Liver (tissue), 3 donors: ENCODE data around the gene KIN.

ENCODE experiments used
- EGR1 ChIP-seq, 2 donors: IDR thresholded peaks; 2 replicates each; pipeline ENCODE4 v1.6.1; 2016 to 2018; ENCODE audit warnings: antibody characterized with exemption in 2 of 2, low read depth in 2 of 2
- GABPA ChIP-seq, 2 donors: IDR thresholded peaks in 1 of 2; conservative IDR thresholded peaks in 1 of 2; 2 replicates each; pipeline ENCODE4 v1.6.1; 2016; ENCODE audit warnings: antibody characterized with exemption in 2 of 2, mild to moderate bottlenecking in 1 of 2, moderate library complexity in 1 of 2
- NR2F2 ChIP-seq: IDR thresholded peaks from 2 replicates; pipeline ENCODE4 v1.6.1; 2016; ENCODE audit warnings: antibody characterized with exemption
- RAD21 ChIP-seq, 2 donors: IDR thresholded peaks; 2 replicates each; pipeline ENCODE4 v1.6.1; 2016; ENCODE audit warnings: antibody characterized with exemption in 2 of 2, mild to moderate bottlenecking in 2 of 2
- RXRA ChIP-seq, 2 donors: IDR thresholded peaks; 2 replicates each; pipeline ENCODE4 v1.6.1; 2017 to 2018; ENCODE audit warnings: antibody characterized with exemption in 2 of 2, mild to moderate bottlenecking in 1 of 2
- SP1 ChIP-seq: IDR thresholded peaks from 2 replicates; pipeline ENCODE4 v1.6.1; 2018; ENCODE audit warnings: antibody characterized with exemption, mild to moderate bottlenecking
- TAF1 ChIP-seq: conservative IDR thresholded peaks from 2 replicates; pipeline ENCODE4 v1.6.1; 2016; ENCODE audit warnings: antibody characterized with exemption, mild to moderate bottlenecking
- YY1 ChIP-seq: IDR thresholded peaks from 2 replicates; pipeline ENCODE4 v1.6.1; 2016; ENCODE audit warnings: antibody characterized with exemption, mild to moderate bottlenecking
- TF ChIP-seq, protein P1 (sequence below): fragments of 150-350 bp; IDR thresholded peaks from 2 replicates; pipeline ENCODE4 v1.5.1; 2017; ENCODE audit warnings: improper control_type of control experiment, low read depth, low read length; ENCODE audit not compliant: missing input control
- TF ChIP-seq, protein P2 (sequence below): IDR thresholded peaks from 2 replicates; pipeline ENCODE4 v1.6.1; 2016; ENCODE audit warnings: antibody characterized with exemption
- TF ChIP-seq, protein P3 (sequence below): IDR thresholded peaks from 2 replicates; pipeline ENCODE4 v1.6.1; 2016; ENCODE audit warnings: antibody characterized with exemption
- TF ChIP-seq, protein P4 (sequence below): IDR thresholded peaks from 2 replicates; pipeline ENCODE4 v1.6.1; 2016; ENCODE audit warnings: antibody characterized with exemption
- donor health status: healthy.
- donor health status: healthy.

DNA sequence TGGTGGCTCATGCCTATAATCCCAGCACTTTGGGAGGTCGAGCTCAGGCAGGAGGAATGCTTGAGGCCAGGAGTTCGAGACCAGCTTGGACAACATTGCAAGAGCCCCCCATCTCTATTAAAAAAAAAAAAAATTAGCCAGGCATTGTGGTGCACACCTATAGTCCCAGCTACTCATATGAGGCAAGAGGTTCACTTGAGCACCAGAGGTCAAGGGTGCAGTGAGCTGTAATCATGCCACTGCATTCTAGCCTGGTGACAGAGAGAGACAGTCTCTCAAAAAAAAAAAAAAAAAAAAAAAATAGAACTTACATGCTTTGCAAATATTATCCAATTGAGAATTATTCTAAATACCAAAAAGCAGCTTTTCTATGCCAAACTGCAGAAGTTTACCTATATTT lies 11.0 kb downstream of the KIN start:
- TF ChIP-seq, protein P1, sequence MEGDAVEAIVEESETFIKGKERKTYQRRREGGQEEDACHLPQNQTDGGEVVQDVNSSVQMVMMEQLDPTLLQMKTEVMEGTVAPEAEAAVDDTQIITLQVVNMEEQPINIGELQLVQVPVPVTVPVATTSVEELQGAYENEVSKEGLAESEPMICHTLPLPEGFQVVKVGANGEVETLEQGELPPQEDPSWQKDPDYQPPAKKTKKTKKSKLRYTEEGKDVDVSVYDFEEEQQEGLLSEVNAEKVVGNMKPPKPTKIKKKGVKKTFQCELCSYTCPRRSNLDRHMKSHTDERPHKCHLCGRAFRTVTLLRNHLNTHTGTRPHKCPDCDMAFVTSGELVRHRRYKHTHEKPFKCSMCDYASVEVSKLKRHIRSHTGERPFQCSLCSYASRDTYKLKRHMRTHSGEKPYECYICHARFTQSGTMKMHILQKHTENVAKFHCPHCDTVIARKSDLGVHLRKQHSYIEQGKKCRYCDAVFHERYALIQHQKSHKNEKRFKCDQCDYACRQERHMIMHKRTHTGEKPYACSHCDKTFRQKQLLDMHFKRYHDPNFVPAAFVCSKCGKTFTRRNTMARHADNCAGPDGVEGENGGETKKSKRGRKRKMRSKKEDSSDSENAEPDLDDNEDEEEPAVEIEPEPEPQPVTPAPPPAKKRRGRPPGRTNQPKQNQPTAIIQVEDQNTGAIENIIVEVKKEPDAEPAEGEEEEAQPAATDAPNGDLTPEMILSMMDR = no peak
- TF ChIP-seq YY1 (no peak), RAD21 (IDR thresholded peaks at IDR 0.05) (no peak), EGR1 (IDR thresholded peaks at IDR 0.05; ENCODE audit: low read depth in 2 of 2) (no peak), GABPA (IDR thresholded peaks at IDR 0.05 in 1 of 2, conservative IDR thresholded peaks at IDR 0.05 in 1 of 2) (no peak), NR2F2 (no peak), TAF1 (no peak), RXRA (IDR thresholded peaks at IDR 0.05) (no peak), SP1 (no peak)
- TF ChIP-seq, protein P2, sequence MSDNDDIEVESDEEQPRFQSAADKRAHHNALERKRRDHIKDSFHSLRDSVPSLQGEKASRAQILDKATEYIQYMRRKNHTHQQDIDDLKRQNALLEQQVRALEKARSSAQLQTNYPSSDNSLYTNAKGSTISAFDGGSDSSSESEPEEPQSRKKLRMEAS = no peak
- TF ChIP-seq, protein P3, sequence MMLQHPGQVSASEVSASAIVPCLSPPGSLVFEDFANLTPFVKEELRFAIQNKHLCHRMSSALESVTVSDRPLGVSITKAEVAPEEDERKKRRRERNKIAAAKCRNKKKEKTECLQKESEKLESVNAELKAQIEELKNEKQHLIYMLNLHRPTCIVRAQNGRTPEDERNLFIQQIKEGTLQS = no peak
- TF ChIP-seq, protein P4, sequence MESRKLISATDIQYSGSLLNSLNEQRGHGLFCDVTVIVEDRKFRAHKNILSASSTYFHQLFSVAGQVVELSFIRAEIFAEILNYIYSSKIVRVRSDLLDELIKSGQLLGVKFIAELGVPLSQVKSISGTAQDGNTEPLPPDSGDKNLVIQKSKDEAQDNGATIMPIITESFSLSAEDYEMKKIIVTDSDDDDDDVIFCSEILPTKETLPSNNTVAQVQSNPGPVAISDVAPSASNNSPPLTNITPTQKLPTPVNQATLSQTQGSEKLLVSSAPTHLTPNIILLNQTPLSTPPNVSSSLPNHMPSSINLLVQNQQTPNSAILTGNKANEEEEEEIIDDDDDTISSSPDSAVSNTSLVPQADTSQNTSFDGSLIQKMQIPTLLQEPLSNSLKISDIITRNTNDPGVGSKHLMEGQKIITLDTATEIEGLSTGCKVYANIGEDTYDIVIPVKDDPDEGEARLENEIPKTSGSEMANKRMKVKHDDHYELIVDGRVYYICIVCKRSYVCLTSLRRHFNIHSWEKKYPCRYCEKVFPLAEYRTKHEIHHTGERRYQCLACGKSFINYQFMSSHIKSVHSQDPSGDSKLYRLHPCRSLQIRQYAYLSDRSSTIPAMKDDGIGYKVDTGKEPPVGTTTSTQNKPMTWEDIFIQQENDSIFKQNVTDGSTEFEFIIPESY = no peak
